ENCODE data around the gene SUGT1. TPM values are rescaled to one million over a fixed set of nuclear protein-coding genes. Genes with fewer than 3 reads are reported as not detected.
"Not testable (repeated sequence)": the region's sequence is repeated elsewhere in the genome, so short reads cannot be mapped to it uniquely, and the experiment has no call there.

Gene SUGT1
- total RNA-seq, 2 experiments from 2014 or later: 32.1 to 59.0 TPM

GRCh38 chr13:52711286-52711685, 58.6 kb downstream of the SUGT1 start:
- H2AFZ ChIP-seq (ENCODE audit: low read length): no peak overlapping the region
- DNase-seq (ENCODE audit: low spot score): no peak
- no peak overlapping the region for H3K27ac ChIP-seq (ENCODE audit: low read depth, low read length, poor library complexity, severe bottlenecking)
- no peaks in the 10 kb centered on the region for H4K20me1 ChIP-seq (ENCODE audit: insufficient read depth, low read length)
- H3K4me2 ChIP-seq (ENCODE audit: low read length): no peak overlapping the region
- no TSS peak for BruUV-seq (replicated peaks)
- TF ChIP-seq CTCF (conservative IDR thresholded peaks at IDR 0.05; ENCODE audit: low read length): no peak
- TF ChIP-seq EZH2phosphoT487 (IDR thresholded peaks at IDR 0.05; ENCODE audit: borderline replicate concordance, low read depth, low read length): no peak
- no peaks in the 10 kb centered on the region for H3K36me3 ChIP-seq (ENCODE audit: insufficient read depth, low read length)
- ChIA-PET POLR2A (no interaction called here), CTCF (ENCODE audit: unreplicated experiment) (no interaction called here)
- H3K9me3 ChIP-seq (ENCODE audit: low read length): no peaks in the 10 kb centered on the region
- no peaks in the 10 kb centered on the region for H3K79me2 ChIP-seq (ENCODE audit: insufficient read depth, low read depth, low read length)
- no peaks in the 10 kb centered on the region for H3K9me2 ChIP-seq (ENCODE audit: insufficient read depth, low read length)
- intact Hi-C loops (cut with micrococcal nuclease; ENCODE audit: unreplicated experiment): no loop called here
- H3K4me1 ChIP-seq (ENCODE audit: insufficient read depth, low read length, poor library complexity, severe bottlenecking): no peaks in the 10 kb centered on the region
- no peak overlapping the region for H3K4me3 ChIP-seq (ENCODE audit: low read depth, low read length, poor library complexity, severe bottlenecking)

- Histone ChIP-seq H3K4me1 (ENCODE audit: insufficient read depth, low read length, poor library complexity, severe bottlenecking) (no peaks in the 10 kb centered on the region), H3K9me3 (ENCODE audit: low read length) (no peaks in the 10 kb centered on the region), H2AFZ (ENCODE audit: low read length) (no peak overlapping the region), H4K20me1 (ENCODE audit: insufficient read depth, low read length) (no peaks in the 10 kb centered on the region), H3K36me3 (ENCODE audit: insufficient read depth, low read length) (no peaks in the 10 kb centered on the region), H3K9me2 (ENCODE audit: insufficient read depth, low read length) (no peaks in the 10 kb centered on the region), H3K4me2 (ENCODE audit: low read length) (no peak overlapping the region), H3K27ac (ENCODE audit: low read depth, low read length, poor library complexity, severe bottlenecking) (no peak overlapping the region), H3K4me3 (ENCODE audit: low read depth, low read length, poor library complexity, severe bottlenecking) (no peak overlapping the region), H3K79me2 (ENCODE audit: insufficient read depth, low read depth, low read length) (no peaks in the 10 kb centered on the region)
- DNase-seq (ENCODE audit: low spot score): no peak
- CTCF ChIA-PET (ENCODE audit: unreplicated experiment): no interaction called here
- TF ChIP-seq CTCF (conservative IDR thresholded peaks at IDR 0.05; ENCODE audit: low read length): no peak
- TF ChIP-seq EZH2phosphoT487 (IDR thresholded peaks at IDR 0.05; ENCODE audit: borderline replicate concordance, low read depth, low read length): no peak
- BruUV-seq (replicated peaks): no TSS peak
- intact Hi-C loops (cut with micrococcal nuclease; ENCODE audit: unreplicated experiment): no loop called here
- POLR2A ChIA-PET: interaction anchor here (0.9 to 1.6 kb wide), 3 partner anchors 10 to 90 kb away, joined by 3 to 8 read pairs (median 5); no protein-coding TSS in a partner anchor
These were observed 59.7 kb downstream of the SUGT1 start for GRCh38 chr13:52712385-52712784.

GRCh38 chr13:52713894-52714293, 61.3 kb downstream of the SUGT1 start:
- Histone ChIP-seq H4K20me1 (ENCODE audit: insufficient read depth, low read length) (no peaks in the 10 kb centered on the region), H3K27ac (ENCODE audit: low read depth, low read length, poor library complexity, severe bottlenecking) (no peak overlapping the region), H3K9me2 (ENCODE audit: insufficient read depth, low read length) (no peaks in the 10 kb centered on the region), H3K79me2 (ENCODE audit: insufficient read depth, low read depth, low read length) (no peaks in the 10 kb centered on the region), H3K4me3 (ENCODE audit: low read depth, low read length, poor library complexity, severe bottlenecking) (no peak overlapping the region), H3K4me1 (ENCODE audit: insufficient read depth, low read length, poor library complexity, severe bottlenecking) (no peaks in the 10 kb centered on the region), H2AFZ (ENCODE audit: low read length) (no peak overlapping the region), H3K9me3 (ENCODE audit: low read length) (no peaks in the 10 kb centered on the region), H3K4me2 (ENCODE audit: low read length) (no peak overlapping the region), H3K36me3 (ENCODE audit: insufficient read depth, low read length) (no peaks in the 10 kb centered on the region)
- no TSS peak for BruUV-seq (replicated peaks)
- no peak for DNase-seq (ENCODE audit: low spot score)
- intact Hi-C loops (cut with micrococcal nuclease; ENCODE audit: unreplicated experiment): no loop called here
- POLR2A ChIA-PET: no interaction called here
- CTCF ChIA-PET (ENCODE audit: unreplicated experiment): no interaction called here
- no peak for TF ChIP-seq EZH2phosphoT487 (IDR thresholded peaks at IDR 0.05; ENCODE audit: borderline replicate concordance, low read depth, low read length)
- TF ChIP-seq CTCF (conservative IDR thresholded peaks at IDR 0.05; ENCODE audit: low read length): no peak

- H3K4me1 ChIP-seq (ENCODE audit: insufficient read depth, low read length, poor library complexity, severe bottlenecking); H3K9me3 ChIP-seq (ENCODE audit: low read length); BruUV-seq (replicated peaks); H3K9me2 ChIP-seq (ENCODE audit: insufficient read depth, low read length); H3K4me2 ChIP-seq (ENCODE audit: low read length); DNase-seq (ENCODE audit: low spot score); CTCF ChIA-PET (ENCODE audit: unreplicated experiment); intact Hi-C loops (cut with micrococcal nuclease; ENCODE audit: unreplicated experiment); H3K4me3 ChIP-seq (ENCODE audit: low read depth, low read length, poor library complexity, severe bottlenecking); H3K36me3 ChIP-seq (ENCODE audit: insufficient read depth, low read length); H2AFZ ChIP-seq (ENCODE audit: low read length); H3K27ac ChIP-seq (ENCODE audit: low read depth, low read length, poor library complexity, severe bottlenecking); H4K20me1 ChIP-seq (ENCODE audit: insufficient read depth, low read length); H3K79me2 ChIP-seq (ENCODE audit: insufficient read depth, low read depth, low read length): not testable (repeated sequence)
- POLR2A ChIA-PET: interaction anchor here (0.9 kb wide), 1 partner anchor 17 kb away, joined by 3 read pairs; no protein-coding TSS in a partner anchor
These were observed 68.3 kb downstream of the SUGT1 start for GRCh38 chr13:52720904-52721303.

All from OCI-LY7 (cell line).